ENCODE results near the gene CDH4.

Gene CDH4

DNA sequence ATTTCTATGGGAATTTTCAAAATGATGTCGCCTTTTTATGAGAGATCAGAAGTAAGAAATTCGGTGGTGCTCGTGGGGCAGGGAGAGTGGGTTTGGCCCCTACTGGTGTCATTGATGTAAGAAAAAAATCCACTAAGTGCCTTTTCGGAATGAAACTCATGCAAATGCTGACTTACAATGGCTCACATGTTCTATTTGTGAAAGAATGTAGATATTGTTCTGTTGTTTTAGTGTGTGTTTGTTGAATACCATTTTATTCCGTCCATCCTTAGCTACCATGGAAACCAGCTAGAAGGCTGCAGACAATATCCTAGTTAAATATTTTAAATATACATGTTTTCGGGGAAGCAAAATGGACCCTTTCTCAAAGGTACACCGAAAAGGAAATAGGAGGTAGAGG is 508.7 kb downstream of the CDH4 start:
- DNase-seq, result no peak

DNA sequence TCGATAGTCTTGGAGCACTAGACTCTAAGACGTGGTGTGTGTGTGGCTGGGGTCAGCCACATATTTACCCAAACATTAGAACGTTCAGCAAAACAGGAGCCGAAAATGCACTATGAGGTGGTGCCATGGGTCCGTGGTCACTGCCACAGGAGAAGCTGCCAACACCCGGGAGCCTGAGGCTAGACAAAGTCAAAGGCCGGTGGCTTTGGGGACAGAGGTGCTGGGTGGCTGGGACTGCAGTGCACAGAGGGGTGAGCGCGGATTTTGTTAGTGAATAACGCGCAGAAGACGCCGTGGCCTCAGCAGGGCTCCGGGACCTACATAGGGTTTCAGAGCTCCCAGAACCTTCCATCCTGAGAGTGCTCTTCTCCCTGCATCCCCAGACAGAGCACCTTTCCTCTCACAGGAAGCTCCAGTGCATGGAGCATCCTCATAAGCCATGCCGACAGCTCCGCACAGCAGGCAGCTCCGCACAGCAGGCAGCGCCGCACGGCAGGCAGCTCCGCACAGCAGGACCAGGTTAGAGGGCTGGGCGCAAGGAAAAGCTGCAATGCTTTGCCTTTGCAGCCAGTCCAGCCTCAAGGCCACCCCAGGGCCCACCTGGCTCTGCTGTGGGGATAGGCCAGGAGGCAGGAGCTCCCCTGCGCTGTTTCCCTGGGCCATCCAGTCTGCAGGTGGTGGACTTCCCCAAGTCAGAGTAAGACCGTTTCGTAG is 509.5 kb downstream of the CDH4 start:
- no peak for DNase-seq

DNA sequence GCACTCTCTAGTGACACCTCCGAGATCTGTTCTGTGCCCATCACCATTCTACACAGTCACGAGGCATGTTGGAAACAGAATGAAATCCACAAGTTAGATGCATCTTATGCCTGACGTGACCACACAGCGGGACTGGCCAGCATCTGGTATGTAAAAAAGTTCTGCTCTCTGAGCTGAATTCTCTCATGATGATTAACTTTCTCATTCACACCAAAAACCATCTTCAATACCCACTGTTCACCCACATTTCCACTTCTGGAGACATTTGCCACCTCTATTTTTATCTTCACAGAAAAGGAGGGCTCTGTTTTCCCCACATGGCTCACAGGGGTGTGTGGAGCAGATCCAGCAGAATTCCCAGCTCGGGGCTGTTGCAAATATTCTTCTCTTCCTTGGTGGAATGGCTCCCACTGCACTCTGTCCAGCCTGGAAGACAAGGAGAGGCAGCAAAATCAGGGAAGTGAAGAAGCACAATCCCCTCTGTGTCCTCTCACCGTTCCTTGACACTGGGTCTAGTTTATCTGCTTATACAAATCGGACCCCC is 510.2 kb downstream of the CDH4 start:
- DNase-seq, result no peak

DNA sequence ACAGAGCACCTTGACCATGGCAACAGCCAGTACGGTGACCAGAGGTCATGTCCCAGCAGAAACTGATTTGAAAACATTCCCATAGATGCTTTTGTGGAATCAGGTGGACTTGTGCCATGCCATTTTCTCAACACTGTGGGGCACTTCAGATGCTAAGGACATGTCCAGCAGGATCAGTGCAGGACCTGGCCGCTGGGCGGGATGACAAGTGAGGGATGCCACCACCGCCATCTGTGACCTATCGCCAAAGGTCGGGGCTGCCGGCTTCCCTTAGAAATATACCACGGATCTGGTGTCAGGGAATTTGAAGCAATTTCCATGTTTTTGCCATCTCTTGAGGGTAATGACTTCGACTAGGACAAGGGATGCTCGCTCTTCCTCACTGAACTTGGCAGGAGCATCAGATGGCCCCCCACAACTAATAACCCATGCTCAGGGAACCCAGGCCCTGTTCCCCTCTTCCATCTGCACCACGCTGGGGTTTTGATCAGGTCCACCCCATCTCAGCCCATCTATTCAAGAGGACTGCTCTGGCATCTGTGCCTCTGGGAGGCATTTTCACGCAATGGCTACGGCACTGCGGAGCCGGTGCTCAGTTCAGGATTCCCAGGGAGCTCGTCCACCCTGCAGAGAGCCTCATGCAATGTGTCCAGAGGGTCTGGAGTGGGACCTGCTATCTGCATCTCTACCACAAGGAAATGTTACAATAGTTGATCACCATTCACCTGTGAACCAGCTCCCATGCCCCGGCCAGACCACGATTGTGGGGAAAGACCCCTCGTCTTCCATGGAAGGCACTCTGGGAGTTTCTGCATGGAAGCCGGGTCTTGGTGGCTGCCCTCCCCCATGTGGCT is 511.1 kb downstream of the CDH4 start:
- DNase-seq, result no peak

DNA sequence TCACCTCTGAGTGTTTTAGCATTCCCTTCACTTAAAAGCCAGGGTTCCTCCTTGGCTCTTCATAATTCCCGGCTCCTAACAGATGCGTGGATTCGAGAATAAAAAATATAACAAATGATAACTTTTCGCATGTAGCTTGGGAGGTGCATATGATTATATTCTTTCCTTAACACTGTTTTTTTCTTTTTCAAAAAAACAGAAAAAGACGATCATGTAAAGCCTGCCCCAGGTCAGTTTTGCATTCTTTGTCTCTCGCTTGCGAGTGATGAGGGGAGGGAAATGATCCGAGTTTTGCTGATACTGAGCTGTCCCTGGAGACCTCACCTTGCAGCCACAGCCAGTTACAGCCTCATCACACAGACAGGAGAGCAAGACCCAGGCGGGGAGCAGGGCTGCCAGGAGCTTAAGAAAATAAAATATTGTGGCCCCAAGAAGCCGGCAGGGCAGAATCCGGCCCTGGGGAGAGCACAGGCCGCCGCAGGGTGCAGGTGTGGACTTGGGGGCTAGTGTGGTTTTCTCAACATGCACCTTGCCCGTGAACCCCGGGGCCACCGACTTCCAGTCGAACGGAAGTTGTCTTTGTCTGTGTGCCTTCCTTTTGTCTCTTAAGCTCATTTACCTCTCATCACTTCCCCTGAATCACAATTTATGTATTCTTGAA is 511.8 kb downstream of the CDH4 start:
- no peak for DNase-seq

DNA sequence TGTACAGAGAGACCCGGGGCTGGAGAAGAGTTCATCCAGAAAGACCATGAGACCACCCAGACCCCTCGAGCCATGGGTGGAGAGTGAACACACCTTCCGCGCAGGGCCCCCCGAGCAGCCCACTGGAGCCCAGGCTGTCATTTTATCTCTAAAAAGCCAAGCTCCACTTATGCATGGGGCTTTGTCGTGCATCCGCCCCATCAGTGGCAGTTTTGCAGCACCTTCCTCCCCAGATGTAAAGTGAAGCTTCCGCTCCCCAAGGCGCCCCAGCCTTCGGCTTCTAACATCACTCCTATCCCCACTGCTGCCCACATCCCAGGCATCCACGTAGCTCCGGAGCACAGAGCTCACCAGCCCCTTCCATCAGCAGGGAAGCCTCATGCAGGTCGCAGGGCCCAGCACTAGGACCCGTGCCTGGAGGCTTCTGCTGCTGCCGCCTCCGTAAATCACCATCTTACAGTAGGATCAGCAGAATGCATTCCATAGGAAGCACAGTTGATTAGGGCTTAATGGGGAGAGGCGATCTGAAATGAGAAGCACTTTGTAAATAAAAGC is 512.5 kb downstream of the CDH4 start:
- no peak for DNase-seq

DNA sequence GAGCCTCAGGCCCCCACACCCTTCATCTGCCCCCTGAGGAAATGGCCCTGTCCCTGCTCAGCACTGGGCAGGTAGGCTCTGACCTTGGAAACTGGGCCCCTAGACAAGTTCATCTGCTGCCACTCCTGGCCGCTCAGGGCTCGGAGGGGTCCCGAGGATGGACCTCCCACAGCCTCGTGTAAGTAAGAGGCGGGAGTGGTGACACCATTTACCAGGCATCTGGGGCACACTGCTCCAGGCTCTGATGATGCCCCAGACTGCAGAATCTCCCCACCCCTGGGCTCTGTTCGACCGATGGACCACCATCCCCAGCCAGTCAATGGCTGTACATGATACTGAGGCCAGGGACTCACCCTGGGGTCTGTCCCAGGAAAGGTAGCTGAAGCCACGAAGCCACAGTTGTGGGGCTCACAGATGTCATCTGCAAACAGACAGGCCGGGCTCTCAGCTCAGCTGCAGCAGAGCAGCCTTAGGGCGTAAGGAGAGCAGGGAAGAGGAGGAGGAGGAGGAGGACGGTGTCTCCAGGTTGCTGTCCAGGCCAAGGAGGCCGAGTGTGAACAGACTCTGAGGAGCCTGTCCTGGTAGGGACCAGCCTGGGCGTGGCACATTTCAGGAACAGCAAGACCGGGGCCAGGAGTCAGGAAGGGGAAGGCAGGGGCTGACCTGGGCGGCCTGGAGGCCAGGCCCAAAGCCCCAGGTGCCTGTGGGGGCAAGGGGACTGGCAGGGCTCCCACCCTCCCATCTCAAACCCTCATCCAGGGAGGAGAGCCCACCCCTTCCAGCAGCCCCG is 513.2 kb downstream of the CDH4 start:
- DNase-seq, result no peak

DNA sequence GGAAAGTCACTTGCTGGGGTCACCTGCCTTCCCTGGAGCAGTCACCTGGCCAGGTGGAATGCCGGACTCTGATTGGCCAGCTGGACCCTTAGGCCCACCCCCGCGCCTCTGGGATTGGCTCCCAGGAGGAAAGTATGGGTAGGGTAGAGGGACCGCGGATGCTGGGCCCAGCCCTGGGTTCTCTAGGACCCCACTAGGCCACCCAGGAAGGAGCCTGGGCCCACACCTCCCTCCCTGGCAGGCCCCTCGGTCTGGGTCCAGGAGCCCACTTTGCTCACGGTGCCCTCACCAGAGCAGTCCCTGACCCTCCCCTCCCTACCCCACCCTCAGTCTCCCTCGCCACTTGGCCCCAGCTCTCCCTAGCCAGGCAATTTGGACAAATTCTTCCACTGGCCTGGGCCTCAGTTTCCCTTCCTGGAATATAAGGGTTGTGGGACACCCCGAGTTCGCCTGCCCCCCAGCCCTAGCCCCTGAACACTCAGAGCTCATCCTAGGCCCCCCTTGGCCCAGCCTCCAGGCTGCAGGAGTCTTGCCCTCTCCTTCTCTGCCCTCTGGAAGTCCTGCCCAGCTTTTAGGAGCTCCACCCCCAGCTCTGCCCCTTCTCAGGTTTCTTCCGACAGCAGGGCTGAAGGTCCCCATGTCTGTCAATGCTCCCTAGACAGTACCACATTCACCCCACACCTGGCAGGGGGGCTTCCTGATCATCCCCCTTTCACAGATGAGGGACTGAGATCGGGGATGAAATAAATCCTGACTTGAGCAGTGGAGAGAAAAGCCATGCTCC is 514.0 kb downstream of the CDH4 start:
- no peak for DNase-seq

DNA sequence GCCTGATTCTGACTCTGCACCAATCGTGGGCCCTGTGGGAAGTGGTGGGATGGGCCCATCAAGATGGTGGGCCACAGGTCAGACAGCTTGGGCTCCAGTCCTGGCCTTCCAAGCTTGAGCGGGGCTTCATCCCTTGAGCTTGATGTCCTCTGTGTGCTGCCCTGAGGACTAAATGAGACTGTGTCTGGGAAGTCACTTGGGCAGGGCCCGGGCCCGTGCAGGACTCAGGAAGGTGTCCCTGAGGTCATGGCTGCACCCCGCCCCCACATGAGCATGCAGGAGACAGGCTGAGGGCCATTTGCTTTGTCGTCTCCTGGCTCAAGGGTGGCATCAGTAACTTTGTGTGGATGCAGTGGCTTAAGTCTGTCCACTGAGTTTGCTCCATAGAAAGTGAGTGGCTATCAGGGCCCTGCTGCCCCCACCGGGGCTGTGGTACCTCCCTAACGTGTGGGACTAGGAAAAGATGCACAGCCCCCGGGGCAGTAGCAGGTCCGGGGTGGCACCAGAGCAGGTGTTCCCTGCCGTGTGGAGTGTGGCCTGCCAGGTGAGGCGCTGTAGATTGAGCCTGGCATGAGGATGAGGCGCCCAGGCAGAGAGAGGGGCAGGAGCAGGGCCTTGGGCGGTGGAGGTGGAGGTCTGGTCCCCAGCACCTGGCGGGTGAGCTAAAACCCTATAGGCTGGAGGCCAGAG is 515.0 kb downstream of the CDH4 start:
- no peak for DNase-seq

DNA sequence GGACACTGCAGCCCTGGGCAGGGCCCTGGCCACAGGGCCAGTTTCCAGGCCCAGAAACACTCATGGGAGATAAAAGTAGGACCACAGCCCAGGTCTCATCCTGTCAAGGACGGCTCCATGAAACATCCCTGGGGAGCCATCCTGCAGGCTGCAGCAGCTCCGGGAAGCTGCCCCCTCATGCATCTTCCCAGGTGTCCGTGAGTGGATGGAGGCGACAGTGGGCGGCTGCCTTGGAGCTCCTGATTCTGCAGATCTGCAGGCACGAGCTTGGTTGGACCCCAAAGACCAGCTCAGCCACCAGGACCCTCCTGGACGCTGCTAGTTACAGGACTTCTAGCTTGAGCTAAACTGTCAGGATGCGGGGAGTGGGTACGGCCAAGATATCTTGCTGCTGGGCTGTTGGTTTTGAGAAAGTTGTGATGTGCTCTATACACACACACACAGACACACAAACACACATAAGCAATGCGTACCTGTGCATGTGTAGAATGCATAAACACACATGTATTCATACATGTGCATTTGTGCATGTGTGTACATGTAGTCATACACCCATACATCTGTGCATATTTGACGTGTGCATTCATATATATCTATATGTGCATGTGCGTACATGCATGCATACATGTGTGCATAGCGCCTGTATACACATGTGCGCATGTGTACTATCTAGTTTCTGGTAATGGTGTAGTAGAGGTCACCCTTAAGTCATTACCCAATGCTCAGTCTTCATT is 515.9 kb downstream of the CDH4 start:
- DNase-seq, result peak; percentile 43

DNA sequence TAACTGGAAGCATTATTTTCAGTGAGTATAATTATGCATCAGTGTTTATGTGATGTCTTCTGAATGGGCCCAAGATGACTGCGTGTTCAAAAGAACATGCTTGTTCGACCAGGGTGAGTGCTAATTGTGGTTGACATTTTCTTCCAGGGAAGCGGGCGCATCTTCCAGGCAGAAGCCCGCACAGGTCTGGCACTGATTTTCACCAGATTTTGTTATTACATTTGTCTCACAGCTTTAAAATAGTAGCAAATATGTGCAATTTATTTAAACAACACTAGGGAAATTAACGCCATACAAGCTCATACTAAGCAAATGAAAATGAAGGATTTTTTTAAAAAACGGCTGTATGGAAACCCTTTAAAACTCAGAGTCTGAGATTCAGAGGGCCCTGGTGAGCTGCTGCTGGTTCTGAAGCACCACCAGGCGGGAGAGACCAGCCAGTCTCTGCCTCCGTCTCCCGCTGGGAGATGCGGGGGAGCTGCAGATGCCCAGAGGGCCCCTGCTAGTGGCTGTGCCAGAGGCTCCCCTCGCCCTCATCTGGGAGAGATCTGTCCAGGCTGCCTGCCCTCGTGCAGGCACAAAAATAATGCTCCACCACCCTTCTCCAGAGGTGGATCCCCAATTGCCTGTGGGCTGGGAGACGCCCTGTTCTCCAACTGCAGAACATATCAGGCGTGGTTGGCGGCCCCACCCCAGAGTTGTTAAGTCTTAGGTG is 516.7 kb downstream of the CDH4 start:
- DNase-seq, result peak; percentile 43

DNA sequence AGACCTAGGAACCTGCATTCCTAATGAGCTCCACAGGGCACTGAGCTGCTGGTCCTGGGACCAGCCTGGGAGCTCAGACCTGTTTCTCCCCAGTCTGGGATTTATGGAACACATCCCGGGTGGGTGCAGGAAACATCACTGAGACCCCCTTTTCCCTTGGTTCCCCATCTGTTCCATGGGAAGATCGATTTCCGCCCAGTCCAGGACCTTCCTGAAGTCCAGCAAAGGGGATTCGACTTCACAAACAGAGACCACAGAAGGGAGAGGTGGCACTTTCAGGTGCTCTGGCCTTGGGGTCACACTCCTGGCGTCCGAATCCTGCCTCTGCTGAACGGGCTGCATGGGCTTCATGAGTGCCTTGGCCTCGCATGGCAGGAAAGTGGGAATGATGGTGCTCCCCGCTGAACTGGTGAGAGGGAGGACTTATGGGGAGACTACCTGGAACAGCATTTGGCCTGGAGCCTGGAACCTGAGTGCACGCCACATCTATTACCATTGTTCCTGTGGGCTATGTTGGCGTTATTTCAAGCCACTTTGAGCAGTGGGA is 517.3 kb downstream of the CDH4 start:
- DNase-seq, result peak; percentile 39

DNA sequence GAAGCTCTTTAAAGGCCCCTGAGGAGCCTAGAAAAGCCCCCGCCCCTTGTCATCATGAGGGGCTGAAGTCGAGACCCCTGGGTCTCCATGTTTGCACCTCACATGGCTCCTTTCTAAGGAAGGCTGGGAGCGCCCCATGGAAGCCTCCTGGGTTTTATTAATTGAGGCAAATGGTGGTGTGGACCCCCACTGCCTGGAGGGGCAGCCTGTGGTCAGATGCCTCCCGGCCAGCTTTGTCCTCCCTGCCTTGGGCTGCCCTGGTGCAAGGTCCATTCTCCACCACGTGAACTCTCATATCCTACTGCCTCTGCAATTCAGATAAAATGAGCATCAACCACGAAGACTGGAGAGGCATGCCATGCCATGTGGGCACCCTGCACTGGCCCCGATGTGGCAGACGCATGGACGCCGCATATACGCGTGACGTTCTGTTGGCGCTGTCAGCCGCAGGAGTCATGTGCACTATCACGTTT is 518.1 kb downstream of the CDH4 start:
- DNase-seq, result no peak

DNA sequence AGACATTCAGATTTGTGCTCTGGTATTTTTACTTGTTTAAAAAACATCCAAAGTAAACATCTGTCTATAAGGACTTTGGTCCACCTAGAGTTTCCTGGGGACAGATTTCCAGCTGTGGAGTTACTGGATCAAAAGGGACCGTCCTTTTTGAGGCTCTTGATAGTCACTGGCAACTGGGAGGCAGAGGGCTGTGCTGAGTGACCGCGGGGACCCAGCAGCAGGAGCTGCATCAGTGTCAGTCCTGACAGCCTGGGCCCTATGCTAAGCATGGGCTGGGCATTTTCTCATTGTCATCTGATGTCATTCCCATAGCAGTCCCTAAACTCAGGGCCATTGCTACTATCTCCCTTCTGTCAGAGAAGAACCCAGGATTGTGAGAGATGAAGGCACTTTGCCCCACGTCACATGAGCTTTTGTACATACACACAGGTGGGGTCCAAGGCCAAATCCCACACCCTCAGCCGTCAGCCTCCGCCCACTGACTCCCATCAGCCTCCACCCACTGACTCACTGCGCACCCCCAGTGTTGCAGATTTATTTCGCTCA is 519.8 kb downstream of the CDH4 start:
- DNase-seq, result no peak

DNA sequence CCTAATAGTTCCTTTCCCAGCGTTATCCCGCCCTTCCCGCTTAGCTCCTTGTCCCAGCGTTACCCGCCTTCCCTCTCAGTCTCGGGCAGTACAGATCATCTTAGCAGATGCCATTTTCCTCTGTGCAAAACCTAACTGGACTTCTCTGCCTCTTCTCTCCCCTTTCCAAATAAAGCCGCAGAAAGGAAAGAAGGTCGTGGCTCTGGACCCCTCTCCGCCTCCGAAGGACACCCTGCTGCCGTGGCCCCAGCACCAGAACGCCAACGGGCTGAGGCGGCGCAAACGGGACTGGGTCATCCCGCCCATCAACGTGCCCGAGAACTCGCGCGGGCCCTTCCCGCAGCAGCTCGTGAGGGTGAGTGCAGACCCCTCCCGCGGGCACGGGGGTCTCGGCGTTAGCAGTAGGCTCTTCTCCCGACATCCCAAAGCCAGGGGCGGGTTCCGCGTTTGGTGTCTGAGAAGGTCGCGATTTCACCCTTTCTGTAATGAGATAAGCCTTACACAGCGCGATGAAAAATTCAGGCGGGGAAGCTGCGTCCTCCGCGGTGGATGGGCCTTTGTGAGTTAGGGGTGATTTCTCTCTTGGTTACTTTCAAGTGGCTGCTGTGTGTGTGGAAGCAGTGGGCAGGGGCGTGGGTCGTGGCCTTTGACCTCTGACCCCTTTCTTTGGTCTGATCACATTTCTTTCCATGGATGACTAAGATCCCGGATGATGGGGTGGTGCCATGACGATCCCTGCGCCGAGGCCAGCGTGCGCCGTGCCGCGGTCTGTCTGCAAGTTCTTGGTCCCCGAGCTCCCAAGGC is 521.0 kb downstream of the CDH4 start:
- DNase-seq, result no peak

DNA sequence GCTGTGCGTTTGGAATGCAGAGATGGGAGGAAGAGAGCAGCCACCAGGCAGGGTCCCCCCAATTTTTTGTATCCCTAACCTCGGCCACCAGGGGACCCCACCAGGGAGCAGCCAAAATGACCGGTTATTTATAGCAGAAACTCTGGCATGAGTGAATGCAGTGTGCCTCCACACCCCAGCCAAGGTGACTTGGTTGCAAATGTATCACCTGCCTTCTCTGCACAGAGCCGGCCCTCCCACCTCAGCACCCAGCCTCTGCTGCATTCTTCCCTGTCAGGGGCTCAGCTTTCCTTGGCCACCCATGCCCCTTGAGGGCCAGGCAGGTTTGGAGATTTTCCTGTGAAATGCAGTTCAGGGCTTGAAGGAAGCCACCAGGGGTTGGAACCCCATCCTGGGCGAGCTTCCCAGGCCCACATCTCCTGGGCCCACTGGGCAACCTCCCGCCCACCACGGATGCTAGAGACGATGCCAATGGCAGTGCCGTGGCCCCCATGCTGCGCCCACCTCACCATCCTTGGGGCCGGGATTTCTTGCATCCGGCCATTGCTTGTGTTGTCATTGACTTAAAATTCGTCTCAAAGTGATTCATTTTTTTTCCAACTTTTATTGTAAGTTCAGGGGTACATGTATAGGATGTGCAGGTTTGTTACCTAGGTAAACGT is 522.0 kb downstream of the CDH4 start:
- no peak for DNase-seq

DNA sequence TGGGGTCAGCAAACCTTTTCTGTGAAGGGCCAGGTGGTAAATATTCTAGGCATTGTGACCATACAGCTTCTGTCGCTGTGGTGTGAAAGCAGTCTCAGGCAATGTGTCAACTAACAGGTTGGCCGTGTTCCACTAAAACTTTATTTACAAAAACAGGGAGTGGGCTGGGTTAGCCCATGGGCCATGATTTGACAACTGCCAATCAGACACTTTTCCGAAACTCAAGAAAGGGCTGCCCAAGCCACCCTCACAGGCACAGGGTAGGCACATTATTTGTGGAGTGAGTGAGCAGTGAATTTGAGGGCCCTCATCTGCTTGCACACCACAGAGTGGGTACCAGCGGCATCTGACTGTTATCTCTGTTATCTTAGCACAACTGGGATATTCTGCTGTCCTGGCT is 523.4 kb downstream of the CDH4 start:
- DNase-seq, result no peak

All from islet precursor cell (in vitro differentiated cells).